Smooth muscle cell (in vitro differentiated cells): ENCODE data around the gene L3MBTL4. TPM values are rescaled to one million over a fixed set of nuclear protein-coding genes. Genes with fewer than 3 reads are reported as not detected.
"Not testable (repeated sequence)": the region's sequence is repeated elsewhere in the genome, so short reads cannot be mapped to it uniquely, and the experiment has no call there.

Experiments used
- DNase-seq: peaks from one replicate; lab custom pipeline; 2025; ENCODE audit not compliant: unreplicated experiment; lab: John Stamatoyannopoulos, UW
- H2AFZ ChIP-seq: fragments of 200-600 bp; sonication (generic); 2 replicates; pipeline ENCODE4 v1.6.0; 2016; ENCODE audit warnings: antibody characterized with exemption, low read depth, mild to moderate bottlenecking
- H3F3A ChIP-seq: fragments of 200-600 bp; sonication (generic); 2 replicates; pipeline ENCODE4 v1.6.0; 2017; ENCODE audit warnings: antibody characterized with exemption, low read depth
- H3K27ac ChIP-seq: fragments of 200-600 bp; sonication (generic); 2 replicates; pipeline ENCODE4 v1.5.1; 2016; ENCODE audit warnings: low read depth, mild to moderate bottlenecking
- H3K27me3 ChIP-seq: fragments of 200-600 bp; sonication (generic); 2 replicates; pipeline ENCODE4 v1.6.1; 2016; ENCODE audit warnings: low read depth, mild to moderate bottlenecking
- H3K36me3 ChIP-seq: fragments of 200-600 bp; sonication (generic); 2 replicates; pipeline ENCODE4 v1.5.1; 2016; ENCODE audit warnings: low read depth
- H3K4me1 ChIP-seq: fragments of 200-600 bp; sonication (generic); 2 replicates; pipeline ENCODE4 v1.5.1; 2016; ENCODE audit warnings: low read depth
- H3K4me2 ChIP-seq: fragments of 200-600 bp; sonication (generic); 2 replicates; pipeline ENCODE4 v1.6.0; 2016; ENCODE audit warnings: mild to moderate bottlenecking
- H3K4me3 ChIP-seq: fragments of 200-600 bp; sonication (generic); 2 replicates; pipeline ENCODE4 v1.5.1; 2016; ENCODE audit warnings: mild to moderate bottlenecking
- H3K79me2 ChIP-seq: fragments of 200-600 bp; sonication (generic); 2 replicates; pipeline ENCODE4 v1.6.0; 2016; ENCODE audit warnings: low read depth, mild to moderate bottlenecking
- H3K9ac ChIP-seq: fragments of 200-600 bp; sonication (generic); 2 replicates; pipeline ENCODE4 v1.6.0; 2016; ENCODE audit warnings: low read depth
- H3K9me3 ChIP-seq: fragments of 200-600 bp; sonication (generic); replicated peaks from 2 replicates; pipeline ENCODE4 v1.5.1; 2016; ENCODE audit warnings: low read depth
- H4K20me1 ChIP-seq: fragments of 200-600 bp; sonication (generic); 2 replicates; pipeline ENCODE4 v1.6.0; 2016; ENCODE audit warnings: low read depth
- CTCF ChIP-seq: fragments of 200-600 bp; sonication (generic); IDR thresholded peaks from 2 replicates; pipeline ENCODE4 v1.5.1; 2017; ENCODE audit warnings: borderline replicate concordance, mild to moderate bottlenecking, antibody characterized with exemption; ENCODE audit not compliant: insufficient read depth, poor library complexity, severe bottlenecking
- WGBS: methylation state at CpG from one replicate; pipeline ENCODE4 v1.1.7; 2016; ENCODE audit warnings: low lambda C conversion rate; 5-methylcytosine and 5-hydroxymethylcytosine counted together
- polyA plus RNA-seq: library from polyadenylated mRNA; unstranded; fragments of >200 nt; fragmentation: Nextera tagmentation; extraction: Ambion mirVana; gene quantifications from 2 replicates; pipeline ENCODE4 v1.2.1, GENCODE V29; 2016
- total RNA-seq: library from RNA; depleted of rRNA; stranded (reverse); fragments of >200 nt; gene quantifications from 2 replicates; pipeline ENCODE4 v1.2.3, GENCODE V29; 2014

The L3MBTL4 gene
- total and polyA plus RNA-seq, 2 experiments from 2014 or later, result 3.4 TPM; not detected in 1

- H3K79me2 ChIP-seq, result no peaks in the 10 kb centered on the region
- no peaks in the 10 kb centered on the region for H3K9me3 ChIP-seq
- 83% methylated on average over 5 of the region's 5 CpGs for WGBS
- H3K9ac ChIP-seq, result no peak overlapping the region
- no peaks in the 10 kb centered on the region for H3K36me3 ChIP-seq
- no peak overlapping the region for H3K4me2 ChIP-seq
- no peak overlapping the region for H3K4me3 ChIP-seq
- H2AFZ ChIP-seq, result no peak overlapping the region
- no peaks in the 10 kb centered on the region for H3K4me1 ChIP-seq
- no peaks in the 10 kb centered on the region for H3F3A ChIP-seq
- no peaks in the 10 kb centered on the region for H4K20me1 ChIP-seq
- no peak for DNase-seq
- H3K27me3 ChIP-seq, result peaks cover 9% of the 10 kb centered on the region
- TF ChIP-seq CTCF, result no peak
- no peak overlapping the region for H3K27ac ChIP-seq
These were observed 17.9 kb downstream of the L3MBTL4 start for GRCh38 chr18:6396847-6397246.

- 86% methylated on average over 2 of the region's 2 CpGs for WGBS
- Histone ChIP-seq H3K4me1 (no peaks in the 10 kb centered on the region), H3F3A (no peaks in the 10 kb centered on the region), H3K4me3 (no peak overlapping the region), H2AFZ (no peak overlapping the region), H3K79me2 (no peaks in the 10 kb centered on the region), H3K36me3 (no peaks in the 10 kb centered on the region), H3K9me3 (no peaks in the 10 kb centered on the region), H3K27ac (no peak overlapping the region), H3K9ac (no peak overlapping the region), H3K27me3 (peaks cover 4% of the 10 kb centered on the region), H4K20me1 (no peaks in the 10 kb centered on the region), H3K4me2 (no peak overlapping the region)
- TF ChIP-seq CTCF, result no peak
- no peak for DNase-seq
These were observed 18.4 kb downstream of the L3MBTL4 start for GRCh38 chr18:6396276-6396675.

- Histone ChIP-seq H3K36me3 (no peaks in the 10 kb centered on the region), H3K4me2 (no peak overlapping the region), H3K27ac (no peak overlapping the region), H3K4me1 (no peaks in the 10 kb centered on the region), H2AFZ (no peak overlapping the region), H3K27me3 (no peaks in the 10 kb centered on the region), H3K79me2 (no peaks in the 10 kb centered on the region), H4K20me1 (no peaks in the 10 kb centered on the region), H3K9me3 (no peaks in the 10 kb centered on the region), H3K4me3 (no peak overlapping the region), H3K9ac (no peak overlapping the region), H3F3A (no peaks in the 10 kb centered on the region)
- WGBS, result 73% methylated on average over 2 of the region's 2 CpGs
- TF ChIP-seq CTCF, result no peak
- DNase-seq, result no peak
These were observed 25.7 kb downstream of the L3MBTL4 start for GRCh38 chr18:6389005-6389404.

GRCh38 chr18:6382963-6383362 is 31.7 kb downstream of the L3MBTL4 start:
- Histone ChIP-seq H3K36me3 (no peaks in the 10 kb centered on the region), H2AFZ (no peak overlapping the region), H3K9ac (no peak overlapping the region), H3K79me2 (no peaks in the 10 kb centered on the region), H3K4me3 (no peak overlapping the region), H3K27ac (no peak overlapping the region), H3F3A (no peaks in the 10 kb centered on the region), H3K4me2 (no peak overlapping the region), H3K9me3 (no peaks in the 10 kb centered on the region), H4K20me1 (no peaks in the 10 kb centered on the region), H3K4me1 (no peaks in the 10 kb centered on the region), H3K27me3 (no peaks in the 10 kb centered on the region)
- TF ChIP-seq CTCF, result no peak
- 30% methylated on average over 7 of the region's 7 CpGs for WGBS
- DNase-seq, result no peak

GRCh38 chr18:6377473-6377872 is 37.2 kb downstream of the L3MBTL4 start:
- not testable (repeated sequence) for H3K4me3 ChIP-seq, H3K4me1 ChIP-seq

More at GRCh38 chr18:6377473-6377872, 37.2 kb downstream of the L3MBTL4 start:
- not testable (repeated sequence) for H3F3A ChIP-seq, H3K36me3 ChIP-seq, H3K79me2 ChIP-seq, H3K27ac ChIP-seq, H4K20me1 ChIP-seq, H3K4me2 ChIP-seq, H3K9ac ChIP-seq, H3K27me3 ChIP-seq, H2AFZ ChIP-seq, H3K9me3 ChIP-seq, DNase-seq
- 92% methylated on average over 2 of the region's 2 CpGs for WGBS
